CD4-positive, CD25-positive, alpha-beta regulatory T cell (primary cell): Measurements from ENCODE around the gene NF1. TPM values are rescaled to one million over a fixed set of nuclear protein-coding genes. Genes with fewer than 3 reads are reported as not detected.

Source experiments
- ATAC-seq, 2 donors: fragments of 150-1000 bp; cut with Tn5 transposase; one replicate each; pipeline ENCODE4 v1.10.0; 2021; ENCODE audit warnings: low read depth in 2 of 2, moderate number of reproducible peaks in 2 of 2, moderate library complexity in 1 of 2
- DNase-seq, 3 donors: peaks; one replicate each; pipeline versions ENCODE4 v3.0.0 to v3.0.0-alpha.2; 2012 to 2022; ENCODE audit warnings: mixed read lengths in 1 of 3
- H3K27ac ChIP-seq: one replicate; pipeline ENCODE4 v1.7.0; 2013; ENCODE audit warnings: mild to moderate bottlenecking, low read length; ENCODE audit not compliant: insufficient read depth, poor library complexity, severe bottlenecking
- H3K27me3 ChIP-seq: one replicate; pipeline ENCODE4 v1.7.0; 2013; ENCODE audit warnings: low read length; ENCODE audit not compliant: control insufficient read depth, insufficient read depth
- H3K36me3 ChIP-seq: one replicate; pipeline ENCODE4 v1.7.0; 2013; ENCODE audit warnings: mild to moderate bottlenecking, low read length, moderate library complexity; ENCODE audit not compliant: control insufficient read depth, insufficient read depth
- H3K4me1 ChIP-seq: 2 replicates; pipeline ENCODE4 v1.7.0; 2013; ENCODE audit warnings: mild to moderate bottlenecking, low read length; ENCODE audit not compliant: insufficient read depth, control insufficient read depth, poor library complexity, severe bottlenecking
- H3K4me3 ChIP-seq: one replicate; pipeline ENCODE4 v1.7.0; 2013; ENCODE audit warnings: low read depth, mild to moderate bottlenecking, low read length, moderate library complexity
- H3K9me3 ChIP-seq, 2 experiments: 1 replicate in 1 of 2; 2 replicates in 1 of 2; pipeline ENCODE4 v1.7.0; 2013; ENCODE audit warnings: low read length in 2 of 2, mild to moderate bottlenecking in 1 of 2, moderate library complexity in 1 of 2; ENCODE audit not compliant: control insufficient read depth in 2 of 2
- H3K27ac Mint-ChIP-seq, 3 donors: one replicate each; pipeline ENCODE4 v1.8.0; 2020 to 2022; ENCODE audit warnings: mild to moderate bottlenecking in 3 of 3, mixed read lengths in 3 of 3, moderate library complexity in 2 of 3
- H3K27me3 Mint-ChIP-seq: one replicate; pipeline ENCODE4 v1.8.0; 2022; ENCODE audit warnings: mild to moderate bottlenecking, mixed read lengths
- H3K36me3 Mint-ChIP-seq: one replicate; pipeline ENCODE4 v1.8.0; 2020; ENCODE audit warnings: mixed read lengths
- H3K4me1 Mint-ChIP-seq, 4 donors: one replicate each; pipeline ENCODE4 v1.8.0; 2020 to 2022; ENCODE audit warnings: mixed read lengths in 4 of 4, mild to moderate bottlenecking in 1 of 4
- H3K4me3 Mint-ChIP-seq, 4 donors: one replicate each; pipeline ENCODE4 v1.8.0; 2020 to 2022; ENCODE audit warnings: mild to moderate bottlenecking in 4 of 4, mixed read lengths in 4 of 4, moderate library complexity in 3 of 4
- H3K9me3 Mint-ChIP-seq, 7 donors: one replicate each; pipeline ENCODE4 v1.8.0; 2020 to 2022; ENCODE audit warnings: mixed read lengths in 7 of 7, mild to moderate bottlenecking in 3 of 7, moderate library complexity in 2 of 7
- polyA plus RNA-seq, 4 donors: library from polyadenylated mRNA; unstranded; fragments of 300-500 nt; fragmentation: Illumina TruSeq; gene quantifications; one replicate each; pipeline ENCODE4 v1.2.3, GENCODE V29; 2021
- total RNA-seq: library from RNA; stranded (reverse); gene quantifications from one replicate; pipeline ENCODE4 v1.2.3, GENCODE V29; 2022

The NF1 gene
- total and polyA plus RNA-seq, 5 donors from 2014 or later = 19.7 to 47.3 (median 40.8) TPM

DNA sequence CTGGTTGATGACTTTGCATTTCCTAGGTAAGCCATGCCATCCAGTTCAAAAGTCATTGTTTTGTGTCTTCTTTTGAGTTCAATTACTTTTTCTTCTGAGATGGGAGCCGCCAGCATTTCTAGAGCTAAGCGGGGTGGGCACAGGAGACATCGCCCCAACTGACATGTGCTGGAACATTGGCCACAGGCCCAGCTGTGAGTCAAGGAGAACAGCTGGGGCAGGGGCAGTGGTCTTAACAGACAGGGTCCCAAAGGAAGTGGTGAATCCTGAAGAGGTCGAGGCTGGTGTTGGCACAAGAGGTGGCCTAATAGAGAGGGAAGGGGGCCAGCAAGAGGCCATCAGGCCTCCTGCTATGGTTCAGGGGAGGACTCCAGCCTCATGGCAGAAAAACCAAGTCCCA is 313.8 kb downstream of the NF1 start:
- peaks cover 8% of the 10 kb centered on the region for H3K27me3 Mint-ChIP-seq
- Histone ChIP-seq H3K4me3 (no peak overlapping the region), H3K9me3 (no peaks in the 10 kb centered on the region), H3K36me3 (no peaks in the 10 kb centered on the region), H3K4me1 (no peaks in the 10 kb centered on the region), H3K27ac (no peak overlapping the region), H3K27me3 (no peaks in the 10 kb centered on the region)
- peaks cover 0 to 6% (median 0%) of the 10 kb centered on the region in 4 donors for H3K4me1 Mint-ChIP-seq
- H3K9me3 Mint-ChIP-seq = no peaks in the 10 kb centered on the region
- DNase-seq = no peak
- ATAC-seq = no peak
- no peaks in the 10 kb centered on the region for H3K36me3 Mint-ChIP-seq
- no peak overlapping the region for H3K4me3 Mint-ChIP-seq
- no peak overlapping the region for H3K27ac Mint-ChIP-seq

GRCh38 chr17:31411707-31412285 is 317.0 kb downstream of the NF1 start:
- H3K9me3 Mint-ChIP-seq = no peaks in the 10 kb centered on the region
- Histone ChIP-seq H3K36me3 (no peaks in the 10 kb centered on the region), H3K27me3 (no peaks in the 10 kb centered on the region), H3K9me3 (no peaks in the 10 kb centered on the region), H3K4me1 (no peaks in the 10 kb centered on the region), H3K4me3 (no peak overlapping the region), H3K27ac (no peak overlapping the region)
- DNase-seq (no peak), ATAC-seq (no peak)
- peak overlapping the region in 1 of 3 donors; percentile 9 for H3K27ac Mint-ChIP-seq
- H3K4me3 Mint-ChIP-seq = no peak overlapping the region
- H3K36me3 Mint-ChIP-seq = no peaks in the 10 kb centered on the region
- peaks cover 0 to 1% (median 0%) of the 10 kb centered on the region in 4 donors for H3K4me1 Mint-ChIP-seq
- peaks cover 11% of the 10 kb centered on the region for H3K27me3 Mint-ChIP-seq

GRCh38 chr17:31412511-31412910 is 317.7 kb downstream of the NF1 start:
- DNase-seq (no peak), ATAC-seq (no peak)
- Mint-ChIP-seq H3K9me3 (no peaks in the 10 kb centered on the region), H3K4me3 (no peak overlapping the region), H3K27me3 (peaks cover 11% of the 10 kb centered on the region), H3K27ac (no peak overlapping the region), H3K4me1 (no peaks in the 10 kb centered on the region), H3K36me3 (no peaks in the 10 kb centered on the region)
- no peaks in the 10 kb centered on the region for H3K36me3 ChIP-seq
- H3K27me3 ChIP-seq = no peaks in the 10 kb centered on the region
- no peaks in the 10 kb centered on the region for H3K9me3 ChIP-seq
- H3K4me3 ChIP-seq = no peak overlapping the region
- H3K27ac ChIP-seq = no peak overlapping the region
- H3K4me1 ChIP-seq = no peaks in the 10 kb centered on the region

DNA sequence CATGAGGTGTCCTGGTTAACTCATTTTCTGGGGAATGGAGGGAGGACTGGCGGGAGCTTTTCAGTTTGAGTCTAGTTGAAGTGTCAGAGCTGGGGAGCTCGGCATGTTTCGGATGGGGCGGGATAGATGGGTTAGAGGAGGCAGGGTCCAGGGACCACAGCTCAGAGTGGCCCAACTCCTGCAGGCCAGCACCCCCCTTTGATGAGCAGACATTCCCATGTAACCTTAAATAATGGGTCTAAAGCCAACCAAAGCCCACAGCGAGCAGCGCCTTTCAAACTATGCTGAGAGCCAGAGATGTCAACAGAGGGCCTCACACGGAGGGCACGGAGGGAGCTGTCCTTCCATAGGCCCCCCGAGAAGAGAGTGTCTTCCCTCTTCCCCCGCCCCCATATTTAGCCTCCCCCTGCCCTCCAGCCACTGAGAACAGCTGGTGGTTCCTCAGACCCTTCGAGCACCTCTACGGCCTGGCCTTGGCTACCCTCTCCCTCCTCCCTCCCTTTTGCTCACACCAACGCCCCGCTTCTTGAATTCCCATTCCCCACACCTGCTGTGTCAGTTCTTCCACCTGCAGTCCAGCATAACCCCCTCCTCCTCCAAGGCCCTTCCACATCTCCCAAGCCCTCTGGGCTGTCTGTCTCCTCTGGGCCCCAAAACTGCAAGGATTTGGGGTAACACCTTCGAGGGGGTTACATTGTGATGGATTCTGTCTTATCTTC is 318.5 kb downstream of the NF1 start:
- H3K4me3 ChIP-seq = no peak overlapping the region
- ATAC-seq (no peak), DNase-seq (no peak)
- no peaks in the 10 kb centered on the region for H3K4me1 ChIP-seq
- H3K36me3 ChIP-seq = no peaks in the 10 kb centered on the region
- Mint-ChIP-seq H3K27me3 (peaks cover 8% of the 10 kb centered on the region), H3K36me3 (no peaks in the 10 kb centered on the region), H3K27ac (peak overlapping the region in 1 of 3 donors; percentile 39), H3K4me1 (no peaks in the 10 kb centered on the region), H3K4me3 (no peak overlapping the region), H3K9me3 (no peaks in the 10 kb centered on the region)
- H3K27me3 ChIP-seq = no peaks in the 10 kb centered on the region
- no peaks in the 10 kb centered on the region for H3K9me3 ChIP-seq
- H3K27ac ChIP-seq = no peak overlapping the region

DNA sequence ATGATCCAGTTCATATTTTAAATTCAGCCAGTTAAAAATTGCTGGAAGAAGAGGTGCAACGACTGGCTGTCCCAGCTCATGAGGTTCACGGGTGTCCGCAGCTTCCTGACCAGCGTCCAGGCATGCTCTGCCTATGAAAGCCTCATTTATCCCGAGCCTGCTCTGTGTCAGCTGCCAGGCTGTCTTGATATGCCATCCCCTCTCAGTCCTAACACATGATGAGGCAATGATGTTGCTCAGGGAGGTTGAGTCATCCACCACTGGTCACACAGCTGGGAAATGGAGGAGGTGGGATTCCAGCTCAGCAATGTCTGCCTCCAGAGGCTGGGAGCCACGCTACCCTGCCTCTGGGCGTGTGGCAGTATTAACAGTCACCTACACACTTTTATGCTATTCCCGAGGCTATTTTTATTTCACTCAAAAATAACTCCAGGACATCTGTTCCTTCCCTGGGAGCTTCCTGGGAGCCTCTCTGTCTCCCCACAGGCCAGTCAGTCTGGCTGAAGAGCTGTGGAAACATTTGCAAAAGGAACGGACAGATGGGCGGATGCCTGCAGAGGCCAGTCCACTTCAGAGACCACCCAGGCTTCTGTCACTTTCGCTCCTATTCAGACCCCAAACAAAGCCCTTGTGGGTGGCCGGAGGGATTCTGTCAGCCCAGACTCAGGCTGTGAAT is 319.2 kb downstream of the NF1 start:
- no peak overlapping the region for H3K27ac Mint-ChIP-seq
- H3K27me3 Mint-ChIP-seq = peaks cover 8% of the 10 kb centered on the region
- ATAC-seq (no peak), DNase-seq (no peak)
- Histone ChIP-seq H3K36me3 (no peaks in the 10 kb centered on the region), H3K27me3 (no peaks in the 10 kb centered on the region), H3K27ac (no peak overlapping the region), H3K4me1 (no peaks in the 10 kb centered on the region), H3K4me3 (no peak overlapping the region), H3K9me3 (no peaks in the 10 kb centered on the region)
- H3K9me3 Mint-ChIP-seq = no peaks in the 10 kb centered on the region
- H3K4me1 Mint-ChIP-seq = no peaks in the 10 kb centered on the region
- no peaks in the 10 kb centered on the region for H3K36me3 Mint-ChIP-seq
- H3K4me3 Mint-ChIP-seq = no peak overlapping the region

GRCh38 chr17:31414550-31414918 is 319.8 kb downstream of the NF1 start:
- no peak overlapping the region for H3K4me3 ChIP-seq
- Mint-ChIP-seq H3K36me3 (no peaks in the 10 kb centered on the region), H3K27ac (no peak overlapping the region), H3K27me3 (peaks cover 8% of the 10 kb centered on the region), H3K9me3 (no peaks in the 10 kb centered on the region), H3K4me1 (no peaks in the 10 kb centered on the region), H3K4me3 (no peak overlapping the region)
- no peaks in the 10 kb centered on the region for H3K27me3 ChIP-seq
- H3K9me3 ChIP-seq = no peaks in the 10 kb centered on the region
- no peaks in the 10 kb centered on the region for H3K36me3 ChIP-seq
- no peaks in the 10 kb centered on the region for H3K4me1 ChIP-seq
- ATAC-seq (no peak), DNase-seq (no peak)
- H3K27ac ChIP-seq = no peak overlapping the region

GRCh38 chr17:31415004-31415454 is 320.3 kb downstream of the NF1 start:
- no peaks in the 10 kb centered on the region for H3K9me3 ChIP-seq
- Mint-ChIP-seq H3K9me3 (no peaks in the 10 kb centered on the region), H3K4me1 (no peaks in the 10 kb centered on the region), H3K36me3 (no peaks in the 10 kb centered on the region), H3K27ac (no peak overlapping the region), H3K4me3 (no peak overlapping the region), H3K27me3 (peaks cover 12% of the 10 kb centered on the region)
- no peaks in the 10 kb centered on the region for H3K36me3 ChIP-seq
- no peak overlapping the region for H3K4me3 ChIP-seq
- no peak overlapping the region for H3K27ac ChIP-seq
- DNase-seq = no peak
- no peaks in the 10 kb centered on the region for H3K4me1 ChIP-seq
- no peak for ATAC-seq
- no peaks in the 10 kb centered on the region for H3K27me3 ChIP-seq
